Measurements from ENCODE around the gene ZNHIT1. TPM values are rescaled to one million over a fixed set of nuclear protein-coding genes. Genes with fewer than 3 reads are reported as not detected.

The ZNHIT1 gene
- total RNA-seq, 1 donor: 75.6 TPM

GRCh38 chr7:101240226-101241014, 22.5 kb downstream of the ZNHIT1 start:
- TF ChIP-seq, protein P1, sequence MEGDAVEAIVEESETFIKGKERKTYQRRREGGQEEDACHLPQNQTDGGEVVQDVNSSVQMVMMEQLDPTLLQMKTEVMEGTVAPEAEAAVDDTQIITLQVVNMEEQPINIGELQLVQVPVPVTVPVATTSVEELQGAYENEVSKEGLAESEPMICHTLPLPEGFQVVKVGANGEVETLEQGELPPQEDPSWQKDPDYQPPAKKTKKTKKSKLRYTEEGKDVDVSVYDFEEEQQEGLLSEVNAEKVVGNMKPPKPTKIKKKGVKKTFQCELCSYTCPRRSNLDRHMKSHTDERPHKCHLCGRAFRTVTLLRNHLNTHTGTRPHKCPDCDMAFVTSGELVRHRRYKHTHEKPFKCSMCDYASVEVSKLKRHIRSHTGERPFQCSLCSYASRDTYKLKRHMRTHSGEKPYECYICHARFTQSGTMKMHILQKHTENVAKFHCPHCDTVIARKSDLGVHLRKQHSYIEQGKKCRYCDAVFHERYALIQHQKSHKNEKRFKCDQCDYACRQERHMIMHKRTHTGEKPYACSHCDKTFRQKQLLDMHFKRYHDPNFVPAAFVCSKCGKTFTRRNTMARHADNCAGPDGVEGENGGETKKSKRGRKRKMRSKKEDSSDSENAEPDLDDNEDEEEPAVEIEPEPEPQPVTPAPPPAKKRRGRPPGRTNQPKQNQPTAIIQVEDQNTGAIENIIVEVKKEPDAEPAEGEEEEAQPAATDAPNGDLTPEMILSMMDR (IDR thresholded peaks at IDR 0.05; ENCODE audit: insufficient read depth, low read depth, low read length): no peak
- no peak overlapping the region for H3K4me3 ChIP-seq (ENCODE audit: low read depth, low read length)
- no peak for DNase-seq (ENCODE audit: low read depth)

DNA sequence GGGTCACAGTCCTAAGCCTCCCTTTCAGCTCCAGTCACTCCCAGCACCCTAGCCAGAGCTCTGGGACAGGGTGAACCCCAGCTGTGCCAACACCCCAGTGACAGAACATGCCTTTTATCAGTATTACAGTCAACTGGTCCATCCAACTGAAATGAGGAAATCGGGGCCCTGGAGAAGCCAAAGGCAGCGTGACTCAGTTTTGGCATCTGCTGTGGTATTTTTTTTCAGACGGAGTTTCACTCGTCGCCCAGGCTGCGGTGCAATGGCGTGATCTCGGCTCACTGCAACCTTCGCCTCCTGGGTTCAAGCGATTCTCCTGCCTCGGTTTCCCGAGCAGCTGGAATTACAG, 23.0 kb downstream of the ZNHIT1 start:
- DNase-seq (ENCODE audit: low read depth): no peak

DNA sequence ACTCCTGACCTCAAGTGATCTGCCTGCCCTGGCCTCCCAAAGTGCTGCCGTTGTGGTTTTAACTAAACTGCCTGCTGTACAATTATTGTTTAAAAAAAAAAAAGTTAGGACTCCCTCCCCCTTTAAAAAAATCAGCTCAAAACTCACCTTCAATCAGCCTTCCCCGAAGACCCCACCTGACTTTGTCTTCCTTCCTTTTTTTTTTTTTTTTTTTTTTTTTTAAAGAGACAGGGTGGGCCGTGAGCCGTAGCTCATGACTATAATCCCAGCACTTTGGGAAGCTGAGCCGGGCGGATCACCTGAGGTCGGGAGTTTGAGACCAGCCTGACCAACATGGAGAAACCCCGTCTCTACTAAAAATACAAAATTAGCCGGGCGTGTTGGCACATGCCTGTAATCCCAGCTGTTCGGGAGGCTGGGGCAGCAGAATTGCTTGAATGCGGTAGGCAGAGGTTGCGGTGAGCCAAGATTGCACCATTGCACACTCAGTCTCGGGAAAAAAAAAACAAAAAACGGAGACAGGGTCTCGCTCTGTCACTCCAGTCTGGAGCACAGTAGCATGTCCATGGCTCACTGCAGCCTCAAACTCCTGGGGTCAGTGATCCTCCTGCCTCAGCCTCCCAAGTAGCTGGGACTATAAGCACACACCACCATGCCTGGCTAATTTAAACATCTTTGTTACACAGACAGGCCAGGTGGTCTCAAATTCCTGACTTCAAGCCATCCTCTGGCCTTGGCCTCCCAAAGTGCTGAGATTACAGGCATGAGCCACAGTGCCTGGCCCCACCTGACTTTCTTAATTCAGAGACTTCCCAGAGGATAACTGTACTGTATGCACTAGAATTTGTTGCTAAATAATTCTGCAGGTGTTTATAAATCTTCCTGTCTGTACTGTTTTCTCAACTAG, 23.7 kb downstream of the ZNHIT1 start:
- H3K4me3 ChIP-seq (ENCODE audit: low read depth, low read length): no peak overlapping the region
- DNase-seq (ENCODE audit: low read depth): no peak
- TF ChIP-seq, protein P1 (IDR thresholded peaks at IDR 0.05; ENCODE audit: insufficient read depth, low read depth, low read length): no peak

More for the DNA sequence above, 23.0 kb downstream of the ZNHIT1 start:
- H3K4me3 ChIP-seq (ENCODE audit: low read depth, low read length): no peak overlapping the region
- TF ChIP-seq, protein P1 (IDR thresholded peaks at IDR 0.05; ENCODE audit: insufficient read depth, low read depth, low read length): no peak

DNA sequence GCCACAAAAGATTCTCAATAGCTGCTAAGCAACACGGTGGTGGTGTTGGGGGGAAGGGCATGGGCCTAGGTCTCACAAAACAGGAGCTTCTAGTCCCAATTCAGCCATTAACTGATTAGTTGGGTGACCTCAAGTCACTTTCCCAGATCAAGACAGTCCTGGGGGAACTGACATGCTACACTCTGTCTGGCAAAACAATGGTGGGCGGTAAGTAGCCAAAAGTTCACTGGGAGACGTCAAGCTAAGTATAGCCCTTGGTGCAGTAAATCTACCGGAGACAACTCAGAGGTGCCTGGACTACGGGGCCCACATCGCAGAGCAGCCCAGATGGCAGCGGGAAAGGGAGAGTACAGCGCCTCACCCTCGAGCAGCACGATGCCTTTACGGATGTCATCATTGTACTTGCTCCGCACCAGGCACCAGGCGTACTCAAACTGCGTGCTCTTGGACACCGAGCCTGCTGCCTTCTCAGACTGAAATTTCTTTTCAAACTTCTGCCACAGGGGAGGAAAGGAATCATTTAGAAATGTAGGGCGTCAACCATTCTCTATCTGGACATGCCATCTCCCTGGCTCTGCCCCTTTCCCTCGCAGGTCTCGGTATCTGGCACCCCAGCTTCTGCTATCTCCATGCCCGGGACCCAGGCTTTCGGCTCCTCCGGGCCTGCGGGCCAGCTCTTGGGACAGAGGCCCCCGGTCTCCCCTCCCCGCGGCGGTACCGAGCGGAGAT, 25.8 kb downstream of the ZNHIT1 start:
- DNase-seq (ENCODE audit: low read depth): peak; percentile 40
- TF ChIP-seq, protein P1 (IDR thresholded peaks at IDR 0.05; ENCODE audit: insufficient read depth, low read depth, low read length): no peak

GRCh38 chr7:101244375-101245146, 26.6 kb downstream of the ZNHIT1 start, which contains the start of gene FIS1:
FIS1 (minus strand) TSS chr7:101245081; CDS start chr7:101245004, 77 bp downstream.
- peak within 1 kb of the TSS; percentile 98 for H3K4me3 ChIP-seq (ENCODE audit: low read depth, low read length)
- peak; percentile 85 for DNase-seq (ENCODE audit: low read depth)
- TF ChIP-seq, protein P1 (IDR thresholded peaks at IDR 0.05; ENCODE audit: insufficient read depth, low read depth, low read length): peak; percentile 84

More for the DNA sequence above, 25.8 kb downstream of the ZNHIT1 start:
- H3K4me3 ChIP-seq (ENCODE audit: low read depth, low read length): peak overlapping the region; percentile 98
